ENCODE results near the gene THOP1.
"Not testable (repeated sequence)": the region's sequence is repeated elsewhere in the genome, so short reads cannot be mapped to it uniquely, and the experiment has no call there.

The THOP1 gene

GRCh38 chr19:2817237-2817829 is 32.0 kb downstream of the THOP1 start:
- DNase-seq = not testable (repeated sequence)

GRCh38 chr19:2819540-2820111 is 34.3 kb downstream of the THOP1 start, which contains the start of gene ZNF554:
Gene ZNF554 (plus strand): TSS chr19:2819868. CDS start chr19:2820072, 204 bp downstream.
- DNase-seq = peak; percentile 96 to 97

GRCh38 chr19:2820112-2820702 is 34.9 kb downstream of the THOP1 start:
- DNase-seq = peak in 1 of 2 donors; percentile 12

GRCh38 chr19:2822846-2823245 is 37.5 kb downstream of the THOP1 start:
- DNase-seq = no peak

GRCh38 chr19:2823646-2824045 is 38.3 kb downstream of the THOP1 start:
- no peak for DNase-seq

- DNase-seq = no peak
Measured at GRCh38 chr19:2824129-2824528, 38.8 kb downstream of the THOP1 start.

- no peak for DNase-seq
Measured at GRCh38 chr19:2827022-2827421, 41.7 kb downstream of the THOP1 start.

- no peak for DNase-seq
Measured at GRCh38 chr19:2827840-2828489, 42.7 kb downstream of the THOP1 start.

GRCh38 chr19:2834294-2834871 is 49.1 kb downstream of the THOP1 start:
- DNase-seq = no peak

GRCh38 chr19:2837430-2837829 is 52.1 kb downstream of the THOP1 start:
- DNase-seq = no peak

GRCh38 chr19:2840794-2841791 is 55.8 kb downstream of the THOP1 start, which contains the start of gene ZNF555:
Gene ZNF555 (plus strand): TSS chr19:2841475. CDS start chr19:2841573, 98 bp downstream.
- DNase-seq = peak; percentile 99

- no peak for DNase-seq
Measured at GRCh38 chr19:2841855-2842574, 56.7 kb downstream of the THOP1 start.

GRCh38 chr19:2845107-2845506 is 59.8 kb downstream of the THOP1 start:
- no peak for DNase-seq

- DNase-seq = no peak
Measured at GRCh38 chr19:2846180-2846894, 61.0 kb downstream of the THOP1 start.

GRCh38 chr19:2847507-2847906 is 62.2 kb downstream of the THOP1 start:
- DNase-seq = no peak

- DNase-seq = no peak
Measured at GRCh38 chr19:2848616-2849015, 63.3 kb downstream of the THOP1 start.

GRCh38 chr19:2850256-2850925 is 65.1 kb downstream of the THOP1 start:
- DNase-seq = no peak

GRCh38 chr19:2852598-2852997 is 67.3 kb downstream of the THOP1 start:
- no peak for DNase-seq

- no peak for DNase-seq
Measured at GRCh38 chr19:2853015-2853606, 67.8 kb downstream of the THOP1 start.

GRCh38 chr19:2854849-2855248 is 69.5 kb downstream of the THOP1 start:
- no peak for DNase-seq
